Tibial nerve (tissue), 4 donors: ENCODE results near the gene IGF2R. TPM values are rescaled to one million over a fixed set of nuclear protein-coding genes. Genes with fewer than 3 reads are reported as not detected.

Experiments used
- DNase-seq, 2 donors: peaks; one replicate each; pipeline ENCODE4 v3.0.0-alpha.2; 2019; ENCODE audit warnings: low spot score in 2 of 2
- H3K27ac ChIP-seq, 4 donors: fragments of 200-600 bp; sonication (generic) in 3 of 4; one replicate each; pipeline ENCODE4 v1.5.1; 2017 to 2019; ENCODE audit warnings: mild to moderate bottlenecking in 1 of 4
- H3K27me3 ChIP-seq, 2 donors: fragments of 200-600 bp; sonication (generic) in 1 of 2; one replicate each; pipeline versions ENCODE4 v1.5.1 to v1.6.0; 2017 to 2019
- H3K36me3 ChIP-seq, 3 donors: fragments of 200-600 bp; sonication (generic); one replicate each; pipeline ENCODE4 v1.5.1; 2018 to 2019
- H3K4me1 ChIP-seq, 4 donors: fragments of 200-600 bp; sonication (generic) in 3 of 4; one replicate each; pipeline ENCODE4 v1.5.1; 2017 to 2019
- H3K4me3 ChIP-seq, 4 donors: fragments of 200-600 bp; sonication (generic) in 3 of 4; one replicate each; pipeline ENCODE4 v1.5.1; 2017 to 2019; ENCODE audit warnings: mild to moderate bottlenecking in 1 of 4, moderate library complexity in 1 of 4
- H3K9me3 ChIP-seq, 4 donors: fragments of 200-600 bp; sonication (generic) in 3 of 4; one replicate each; pipeline ENCODE4 v1.5.1; 2017 to 2019
- EP300 ChIP-seq, 2 donors: sonication (generic); formaldehyde crosslinking; IDR thresholded peaks; one replicate each; pipeline ENCODE4 v1.6.1; 2017; ENCODE audit warnings: antibody characterized with exemption in 2 of 2, mild to moderate bottlenecking in 1 of 2
- POLR2A ChIP-seq, 2 donors: fragments of 450-650 bp; IDR thresholded peaks; one replicate each; pipeline ENCODE4 v1.6.1; 2017; ENCODE audit warnings: antibody characterized with exemption in 2 of 2, mild to moderate bottlenecking in 2 of 2, moderate library complexity in 2 of 2
- WGBS, 2 donors: methylation state at CpG; one replicate each; pipeline ENCODE4 v1.1.5; 2018; 5-methylcytosine and 5-hydroxymethylcytosine counted together
- total RNA-seq, 4 donors: library from RNA; depleted of rRNA; stranded (reverse); fragments of >200 nt; gene quantifications; one replicate each; pipeline ENCODE4 v1.1.0, GENCODE V29; 2016
- TF ChIP-seq, protein P1 (sequence below), 5 experiments: fragments of 200-600 bp in 3 of 5; fragments of 450-650 bp in 2 of 5; sonication (generic) in 3 of 5; IDR thresholded peaks; one replicate each; pipeline ENCODE4 v1.5.1; 2016 to 2019; ENCODE audit warnings: antibody characterized with exemption in 5 of 5, mild to moderate bottlenecking in 3 of 5, moderate library complexity in 2 of 5

The IGF2R gene
- total RNA-seq, 4 donors from 2014 or later, result 60.1 to 81.3 (median 68.5) TPM

DNA sequence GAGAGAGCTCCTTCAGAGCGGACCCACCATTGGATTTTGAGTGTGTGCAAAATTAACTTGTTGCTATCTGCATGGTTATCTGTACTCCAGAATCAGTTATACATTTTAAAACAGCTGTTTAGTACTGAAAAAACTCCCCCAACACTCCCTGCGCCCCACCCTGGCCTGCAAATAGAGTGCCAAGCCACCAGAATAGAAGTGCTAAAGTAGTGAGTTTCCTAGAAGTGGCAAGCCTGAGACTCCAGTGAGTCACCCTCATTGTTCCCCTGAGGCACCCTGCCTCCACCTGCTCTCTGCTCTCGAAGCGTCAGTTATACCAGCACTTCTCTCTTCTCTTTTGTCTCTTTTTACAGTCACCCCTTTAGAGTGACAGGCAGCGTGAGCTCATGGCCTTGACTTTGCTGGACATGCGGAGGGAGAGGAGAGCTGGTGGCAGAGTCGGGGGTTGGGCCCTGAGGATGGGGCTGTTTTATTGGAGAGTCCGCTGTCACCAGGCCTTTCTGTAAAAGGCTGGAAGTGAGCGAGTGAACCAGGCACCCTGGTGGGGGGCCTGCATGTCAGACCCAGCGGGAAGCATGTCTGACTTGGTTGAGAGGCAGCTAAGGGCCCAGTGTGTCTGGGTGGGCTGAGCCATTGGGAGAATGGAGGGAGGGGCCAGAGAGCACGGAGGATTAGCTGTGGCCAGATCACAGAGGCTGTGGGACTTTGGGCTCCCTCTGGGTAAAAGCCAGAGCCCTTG lies 10.4 kb downstream of the IGF2R start:
- no peak for DNase-seq
- Histone ChIP-seq H3K36me3 (no peaks in the 10 kb centered on the region), H3K27ac (peak overlapping the region in 1 of 4 donors; percentile 26), H3K27me3 (no peaks in the 10 kb centered on the region), H3K9me3 (no peaks in the 10 kb centered on the region), H3K4me1 (peaks cover 0 to 75% (median 65%) of the 10 kb centered on the region in 4 donors), H3K4me3 (no peak overlapping the region)
- TF ChIP-seq EP300 (IDR thresholded peaks at IDR 0.05), result no peak
- TF ChIP-seq, protein P1, sequence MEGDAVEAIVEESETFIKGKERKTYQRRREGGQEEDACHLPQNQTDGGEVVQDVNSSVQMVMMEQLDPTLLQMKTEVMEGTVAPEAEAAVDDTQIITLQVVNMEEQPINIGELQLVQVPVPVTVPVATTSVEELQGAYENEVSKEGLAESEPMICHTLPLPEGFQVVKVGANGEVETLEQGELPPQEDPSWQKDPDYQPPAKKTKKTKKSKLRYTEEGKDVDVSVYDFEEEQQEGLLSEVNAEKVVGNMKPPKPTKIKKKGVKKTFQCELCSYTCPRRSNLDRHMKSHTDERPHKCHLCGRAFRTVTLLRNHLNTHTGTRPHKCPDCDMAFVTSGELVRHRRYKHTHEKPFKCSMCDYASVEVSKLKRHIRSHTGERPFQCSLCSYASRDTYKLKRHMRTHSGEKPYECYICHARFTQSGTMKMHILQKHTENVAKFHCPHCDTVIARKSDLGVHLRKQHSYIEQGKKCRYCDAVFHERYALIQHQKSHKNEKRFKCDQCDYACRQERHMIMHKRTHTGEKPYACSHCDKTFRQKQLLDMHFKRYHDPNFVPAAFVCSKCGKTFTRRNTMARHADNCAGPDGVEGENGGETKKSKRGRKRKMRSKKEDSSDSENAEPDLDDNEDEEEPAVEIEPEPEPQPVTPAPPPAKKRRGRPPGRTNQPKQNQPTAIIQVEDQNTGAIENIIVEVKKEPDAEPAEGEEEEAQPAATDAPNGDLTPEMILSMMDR (IDR thresholded peaks at IDR 0.05), result no peak
- TF ChIP-seq POLR2A (IDR thresholded peaks at IDR 0.05), result no peak
- 77 to 89% methylated on average over 11 of the region's 11 CpGs for WGBS, 2 donors

DNA sequence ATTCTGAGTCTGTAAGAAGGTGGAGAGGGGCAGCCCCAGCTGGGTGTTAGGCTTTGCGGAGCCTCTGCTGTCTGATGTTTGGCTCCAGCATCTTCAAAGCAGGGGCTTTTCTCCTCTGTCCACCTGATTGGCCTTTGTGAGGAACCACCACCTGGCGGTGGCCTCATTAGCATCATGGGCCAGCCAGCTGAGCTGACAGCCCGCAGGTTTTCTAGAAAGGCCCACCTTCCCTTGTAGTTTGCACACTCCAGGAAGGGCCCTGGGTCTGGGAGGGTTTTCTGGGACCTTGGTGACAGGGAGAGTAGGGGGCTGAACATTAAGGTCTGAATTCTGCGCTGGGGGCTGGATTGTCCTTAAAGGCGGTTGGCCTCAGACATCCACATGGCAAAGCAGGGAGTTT lies 11.6 kb downstream of the IGF2R start:
- DNase-seq, result no peak
- Histone ChIP-seq H3K9me3 (no peaks in the 10 kb centered on the region), H3K4me3 (no peak overlapping the region), H3K36me3 (no peaks in the 10 kb centered on the region), H3K4me1 (peaks cover 0 to 84% (median 67%) of the 10 kb centered on the region in 4 donors), H3K27me3 (no peaks in the 10 kb centered on the region), H3K27ac (no peak overlapping the region)
- TF ChIP-seq, protein P1 (IDR thresholded peaks at IDR 0.05), result no peak
- TF ChIP-seq POLR2A (IDR thresholded peaks at IDR 0.05) (no peak), EP300 (IDR thresholded peaks at IDR 0.05) (no peak)
- WGBS, 2 donors, result 90 to 100% methylated on average over 4 to 5 of the region's 5 CpGs

DNA sequence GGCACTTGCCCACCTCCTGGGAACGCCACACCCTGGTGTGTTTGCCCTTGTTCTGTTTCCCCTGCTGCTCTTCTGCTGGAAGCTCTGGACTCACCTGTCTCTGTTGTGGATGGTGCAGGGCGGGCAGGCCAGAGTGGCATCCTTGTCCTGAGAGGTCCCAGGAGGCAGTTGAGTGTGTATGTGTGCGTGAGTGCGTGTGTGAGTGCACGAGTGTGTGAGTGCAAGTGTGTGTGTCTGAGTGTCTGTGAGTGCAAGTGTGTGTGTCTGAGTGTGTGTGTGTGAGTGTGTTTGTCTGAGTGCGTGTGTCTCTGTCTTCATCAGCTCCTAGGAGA lies 12.2 kb downstream of the IGF2R start:
- TF ChIP-seq EP300 (IDR thresholded peaks at IDR 0.05), result no peak
- TF ChIP-seq POLR2A (IDR thresholded peaks at IDR 0.05), result no peak
- WGBS, 2 donors, result 91 to 93% methylated on average over 6 of the region's 6 CpGs
- no peak for DNase-seq
- no peak overlapping the region for H3K4me3 ChIP-seq
- peaks cover 0 to 88% (median 69%) of the 10 kb centered on the region in 4 donors for H3K4me1 ChIP-seq
- no peaks in the 10 kb centered on the region for H3K9me3 ChIP-seq
- H3K36me3 ChIP-seq, result no peaks in the 10 kb centered on the region
- H3K27ac ChIP-seq, result peak overlapping the region in 3 of 4 donors; percentile 32 to 75 (median 65)
- no peaks in the 10 kb centered on the region for H3K27me3 ChIP-seq

DNA sequence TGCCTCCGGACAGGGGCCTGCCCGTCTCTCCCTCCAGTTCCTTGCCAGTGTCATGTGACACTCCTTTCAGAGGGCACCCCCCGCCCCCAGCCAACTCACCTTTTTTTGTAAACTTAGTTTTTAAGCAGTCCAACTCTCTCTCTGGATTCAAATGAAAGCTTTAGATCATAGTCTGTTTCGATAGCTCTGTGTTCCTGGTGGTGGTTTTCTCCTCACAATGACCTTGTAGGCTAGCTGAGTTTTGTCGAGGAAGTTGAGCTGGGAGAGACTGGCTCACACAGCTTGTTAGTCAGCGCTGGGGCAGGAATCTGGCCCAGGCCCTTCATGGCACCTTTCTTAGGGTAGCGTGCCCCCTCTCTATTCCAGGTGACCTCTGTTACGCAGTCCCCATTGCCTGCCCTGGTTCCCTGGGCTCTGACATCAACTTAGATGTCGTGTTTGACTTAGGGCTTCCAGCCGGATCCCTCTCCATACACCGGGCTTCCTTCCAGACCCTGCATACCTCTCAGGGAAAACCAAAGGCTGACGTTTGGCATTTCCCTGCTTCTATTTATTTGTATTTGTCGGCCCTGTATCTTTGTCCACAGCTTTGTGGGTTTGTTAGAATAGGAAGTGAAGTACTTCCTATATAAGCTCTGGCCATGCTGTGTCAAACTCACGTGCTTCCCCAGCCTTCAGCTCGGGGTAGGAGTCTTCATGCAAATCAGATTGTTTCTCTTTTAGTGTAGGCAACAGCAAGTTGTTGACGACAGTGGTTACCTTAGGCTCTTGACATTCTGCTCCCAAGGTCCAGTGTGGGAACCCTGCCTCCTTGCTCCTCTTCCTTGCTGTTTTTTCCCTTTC lies 12.7 kb downstream of the IGF2R start:
- Histone ChIP-seq H3K27ac (peak overlapping the region in 3 of 4 donors; percentile 32 to 75 (median 65)), H3K27me3 (no peaks in the 10 kb centered on the region), H3K9me3 (no peaks in the 10 kb centered on the region), H3K4me3 (no peak overlapping the region), H3K36me3 (no peaks in the 10 kb centered on the region), H3K4me1 (peaks cover 0 to 87% (median 67%) of the 10 kb centered on the region in 4 donors)
- peak; percentile 58 to 66 for TF ChIP-seq EP300 (IDR thresholded peaks at IDR 0.05)
- TF ChIP-seq, protein P1 (IDR thresholded peaks at IDR 0.05), result no peak
- TF ChIP-seq POLR2A (IDR thresholded peaks at IDR 0.05), result peak in 1 of 2 donors; percentile 0
- 40 to 46% methylated on average over 16 of the region's 16 CpGs for WGBS, 2 donors
- DNase-seq, result no peak

DNA sequence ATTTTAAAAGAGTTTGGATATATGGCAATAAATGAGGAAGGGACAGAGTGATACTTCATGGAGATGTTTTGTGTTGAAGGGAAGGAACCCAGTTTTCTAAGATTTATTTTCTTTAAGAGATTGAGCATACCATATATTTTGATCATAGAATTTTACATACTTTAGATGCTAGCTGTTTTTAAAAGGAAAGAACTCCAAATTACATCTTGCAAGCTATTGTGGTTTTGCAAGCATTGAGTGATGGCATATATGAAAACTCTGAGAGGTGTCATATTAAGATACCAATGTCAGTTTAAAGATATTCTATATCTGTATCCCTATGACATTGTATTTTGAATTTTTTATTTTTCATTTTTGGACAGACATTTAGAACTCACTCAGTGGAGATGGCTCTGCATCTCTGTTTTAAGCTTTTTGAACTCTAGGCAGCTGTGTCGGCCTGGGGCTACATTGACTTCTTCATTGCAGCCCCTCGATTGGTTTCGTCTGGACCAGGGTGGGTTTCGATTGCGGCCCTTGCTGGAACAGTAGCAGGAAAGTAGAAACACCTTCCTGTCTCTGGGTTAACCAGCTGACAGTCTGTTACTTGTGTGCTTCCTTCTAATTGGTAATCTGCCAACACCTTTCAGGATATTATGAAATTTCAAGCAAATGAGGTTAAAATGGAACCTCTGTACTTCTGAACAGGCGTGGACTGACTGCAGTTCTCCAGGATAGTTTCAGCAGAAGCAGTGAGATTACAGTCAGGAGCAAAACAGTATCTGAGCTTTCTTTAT lies 14.0 kb downstream of the IGF2R start:
- peaks cover 0 to 85% (median 55%) of the 10 kb centered on the region in 4 donors for H3K4me1 ChIP-seq
- WGBS, 2 donors, result 69 to 80% methylated on average over 6 of the region's 6 CpGs
- no peaks in the 10 kb centered on the region for H3K9me3 ChIP-seq
- no peak overlapping the region for H3K4me3 ChIP-seq
- H3K27me3 ChIP-seq, result no peaks in the 10 kb centered on the region
- H3K36me3 ChIP-seq, result no peaks in the 10 kb centered on the region
- no peak for DNase-seq
- no peak overlapping the region for H3K27ac ChIP-seq
- TF ChIP-seq EP300 (IDR thresholded peaks at IDR 0.05), result peak; percentile 10 to 32
- no peak for TF ChIP-seq POLR2A (IDR thresholded peaks at IDR 0.05)
- TF ChIP-seq, protein P1 (IDR thresholded peaks at IDR 0.05), result no peak
